ENCODE measurements around the gene EPS15. TPM values are rescaled to one million over a fixed set of nuclear protein-coding genes. Genes with fewer than 3 reads are reported as not detected.
"Not testable (repeated sequence)": the region's sequence is repeated elsewhere in the genome, so short reads cannot be mapped to it uniquely, and the experiment has no call there.

The EPS15 gene
- total RNA-seq, 1 donor from 2014 or later = 64.3 TPM

GRCh38 chr1:51464828-51465227 lies 54.2 kb downstream of the EPS15 start:
- no peak for DNase-seq

- DNase-seq = no peak
These were observed 55.5 kb downstream of the EPS15 start for GRCh38 chr1:51463561-51463960.

- not testable (repeated sequence) for DNase-seq
These were observed 56.8 kb downstream of the EPS15 start for GRCh38 chr1:51462289-51462688.

- DNase-seq = no peak
These were observed 64.5 kb downstream of the EPS15 start for GRCh38 chr1:51454554-51454953.

GRCh38 chr1:51453010-51453409 lies 66.1 kb downstream of the EPS15 start:
- peak; percentile 12 for DNase-seq

GRCh38 chr1:51448844-51449454 lies 70.1 kb downstream of the EPS15 start:
- not testable (repeated sequence) for DNase-seq

- DNase-seq = peak; percentile 26
These were observed 73.5 kb downstream of the EPS15 start for GRCh38 chr1:51445351-51446090.

- no peak for DNase-seq
These were observed 74.4 kb downstream of the EPS15 start for GRCh38 chr1:51444534-51445192.

GRCh38 chr1:51444096-51444495 lies 75.0 kb downstream of the EPS15 start:
- DNase-seq = no peak

- DNase-seq = no peak
These were observed 75.5 kb downstream of the EPS15 start for GRCh38 chr1:51443555-51443954.

GRCh38 chr1:51442616-51443015 lies 76.5 kb downstream of the EPS15 start:
- no peak for DNase-seq

GRCh38 chr1:51442198-51442597 lies 76.9 kb downstream of the EPS15 start:
- no peak for DNase-seq

GRCh38 chr1:51439895-51440294 lies 79.2 kb downstream of the EPS15 start:
- DNase-seq = no peak

- DNase-seq = no peak
These were observed 80.0 kb downstream of the EPS15 start for GRCh38 chr1:51439053-51439452.

GRCh38 chr1:51437391-51437790 lies 81.7 kb downstream of the EPS15 start:
- not testable (repeated sequence) for DNase-seq

GRCh38 chr1:51435878-51436277 lies 83.2 kb downstream of the EPS15 start:
- no peak for DNase-seq

- DNase-seq = no peak
These were observed 85.0 kb downstream of the EPS15 start for GRCh38 chr1:51433972-51434510.

- DNase-seq = no peak
These were observed 85.6 kb downstream of the EPS15 start for GRCh38 chr1:51433269-51433971.

- no peak for DNase-seq
These were observed 86.9 kb downstream of the EPS15 start for GRCh38 chr1:51432146-51432545.

- no peak for DNase-seq
These were observed 91.6 kb downstream of the EPS15 start for GRCh38 chr1:51427438-51427837.

- DNase-seq = no peak
These were observed 93.1 kb downstream of the EPS15 start for GRCh38 chr1:51425955-51426354.

GRCh38 chr1:51425273-51425672 lies 93.8 kb downstream of the EPS15 start:
- DNase-seq = no peak

Measured in tongue (tissue), 2 donors.